Caco-2 (cell line): ENCODE measurements around the gene USP40. TPM values are rescaled to one million over a fixed set of nuclear protein-coding genes. Genes with fewer than 3 reads are reported as not detected.

Experiments
- BruUV-seq: library from RNA; stranded (reverse); fragments of 400-500 nt; replicated peaks from 2 replicates; lab custom pipeline; 2021; lab: Mats Ljungman, UMichigan
- CTCF ChIA-PET: fragments of 300-600 bp; sonication (Branson Sonifier 250); formaldehyde crosslinking; loops from one replicate; lab custom pipeline; 2022; ENCODE audit warnings: antibody characterized with exemption; lab: Charles Lee
- POLR2A ChIA-PET: fragments of 300-600 bp; sonication (Branson Sonifier 250); formaldehyde crosslinking; loops from one replicate; lab custom pipeline; 2022; ENCODE audit warnings: antibody characterized with exemption; lab: Charles Lee
- DNase-seq, 2 experiments: peaks; one replicate each; pipeline versions ENCODE4 v3.0.0 to v3.0.0-alpha.2; 2020 to 2022
- H3K27me3 ChIP-seq: replicated peaks from 2 replicates; pipeline ENCODE4 v1.6.0; 2011; ENCODE audit warnings: low read length; ENCODE audit not compliant: control insufficient read depth, insufficient read depth
- H3K36me3 ChIP-seq: 2 replicates; pipeline ENCODE4 v1.5.1; 2011; ENCODE audit warnings: low read length; ENCODE audit not compliant: control insufficient read depth, insufficient read depth
- H3K4me1 ChIP-seq: fragments of 250-450 bp; sonication (Bioruptor Pico); 2 replicates; pipeline ENCODE4 v1.5.1; 2020; ENCODE audit warnings: mild to moderate bottlenecking
- H3K4me3 ChIP-seq: 2 replicates; pipeline ENCODE4 v1.5.1; 2011; ENCODE audit warnings: low read depth, mild to moderate bottlenecking, control low read depth, low read length
- H3K9me3 ChIP-seq: fragments of 250-450 bp; sonication (Bioruptor Pico); 2 replicates; pipeline ENCODE4 v1.5.1; 2020; ENCODE audit warnings: mild to moderate bottlenecking, moderate library complexity
- H3K27ac Mint-ChIP-seq: one replicate; pipeline ENCODE4 v1.8.0; 2022; ENCODE audit warnings: mixed read lengths; ENCODE audit not compliant: unreplicated experiment
- H3K27me3 Mint-ChIP-seq: one replicate; pipeline ENCODE4 v1.8.0; 2022; ENCODE audit warnings: mixed read lengths; ENCODE audit not compliant: insufficient read depth, unreplicated experiment
- H3K36me3 Mint-ChIP-seq: one replicate; pipeline ENCODE4 v1.8.0; 2022; ENCODE audit warnings: mild to moderate bottlenecking, mixed read lengths; ENCODE audit not compliant: insufficient read depth, unreplicated experiment
- H3K4me1 Mint-ChIP-seq: one replicate; pipeline ENCODE4 v1.8.0; 2022; ENCODE audit warnings: low read depth, mixed read lengths; ENCODE audit not compliant: unreplicated experiment
- H3K4me3 Mint-ChIP-seq: one replicate; pipeline ENCODE4 v1.8.0; 2022; ENCODE audit warnings: mild to moderate bottlenecking, moderate library complexity, mixed read lengths; ENCODE audit not compliant: unreplicated experiment
- H3K9me3 Mint-ChIP-seq: one replicate; pipeline ENCODE4 v1.8.0; 2022; ENCODE audit warnings: mixed read lengths; ENCODE audit not compliant: unreplicated experiment
- intact Hi-C: fragments of 100-400 bp; cut with micrococcal nuclease; formaldehyde crosslinking; loops from one replicate; pipeline ENCODE4 v1.10.0; 2022; ENCODE audit not compliant: unreplicated experiment
- total RNA-seq: library from RNA; stranded (reverse); gene quantifications from 2 replicates; pipeline ENCODE4 v1.2.3, GENCODE V29; 2022
- TF ChIP-seq, protein P1 (sequence below), 2 experiments: fragments of 200-600 bp in 1 of 2; IDR thresholded peaks; 1 replicate in 1 of 2; 2 replicates in 1 of 2; pipeline versions ENCODE4 v1.5.1 to v1.8.0; 2011 to 2022; ENCODE audit warnings: antibody characterized with exemption in 1 of 2, control low read depth in 1 of 2, inconsistent platforms in 1 of 2, low read depth in 1 of 2, low read length in 1 of 2, mild to moderate bottlenecking in 1 of 2, moderate library complexity in 1 of 2; ENCODE audit not compliant: insufficient read depth in 1 of 2, severe bottlenecking in 1 of 2, unreplicated experiment in 1 of 2

The USP40 gene
- total RNA-seq, 1 experiment from 2014 or later: 27.8 TPM

- POLR2A ChIA-PET: no interaction called here
- CTCF ChIA-PET: no interaction called here
- no peak overlapping the region for H3K4me3 Mint-ChIP-seq
- Histone ChIP-seq H3K4me3 (no peak overlapping the region), H3K9me3 (no peaks in the 10 kb centered on the region), H3K27me3 (no peaks in the 10 kb centered on the region), H3K36me3 (no peaks in the 10 kb centered on the region), H3K4me1 (peaks cover 7% of the 10 kb centered on the region; the same call in 1 of the 2 replicates)
- H3K27ac Mint-ChIP-seq: no peak overlapping the region
- TF ChIP-seq, protein P1, sequence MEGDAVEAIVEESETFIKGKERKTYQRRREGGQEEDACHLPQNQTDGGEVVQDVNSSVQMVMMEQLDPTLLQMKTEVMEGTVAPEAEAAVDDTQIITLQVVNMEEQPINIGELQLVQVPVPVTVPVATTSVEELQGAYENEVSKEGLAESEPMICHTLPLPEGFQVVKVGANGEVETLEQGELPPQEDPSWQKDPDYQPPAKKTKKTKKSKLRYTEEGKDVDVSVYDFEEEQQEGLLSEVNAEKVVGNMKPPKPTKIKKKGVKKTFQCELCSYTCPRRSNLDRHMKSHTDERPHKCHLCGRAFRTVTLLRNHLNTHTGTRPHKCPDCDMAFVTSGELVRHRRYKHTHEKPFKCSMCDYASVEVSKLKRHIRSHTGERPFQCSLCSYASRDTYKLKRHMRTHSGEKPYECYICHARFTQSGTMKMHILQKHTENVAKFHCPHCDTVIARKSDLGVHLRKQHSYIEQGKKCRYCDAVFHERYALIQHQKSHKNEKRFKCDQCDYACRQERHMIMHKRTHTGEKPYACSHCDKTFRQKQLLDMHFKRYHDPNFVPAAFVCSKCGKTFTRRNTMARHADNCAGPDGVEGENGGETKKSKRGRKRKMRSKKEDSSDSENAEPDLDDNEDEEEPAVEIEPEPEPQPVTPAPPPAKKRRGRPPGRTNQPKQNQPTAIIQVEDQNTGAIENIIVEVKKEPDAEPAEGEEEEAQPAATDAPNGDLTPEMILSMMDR (IDR thresholded peaks at IDR 0.05; ENCODE audit: insufficient read depth in 1 of 2, low read depth in 1 of 2, low read length in 1 of 2, severe bottlenecking in 1 of 2, unreplicated experiment in 1 of 2): no peak
- H3K27me3 Mint-ChIP-seq: no peaks in the 10 kb centered on the region
- intact Hi-C loops: no loop called here
- no TSS peak for BruUV-seq
- H3K36me3 Mint-ChIP-seq: peaks cover 9% of the 10 kb centered on the region
- no peaks in the 10 kb centered on the region for H3K9me3 Mint-ChIP-seq
- H3K4me1 Mint-ChIP-seq: no peaks in the 10 kb centered on the region
- DNase-seq: no peak
These were observed 13.2 kb downstream of the USP40 start for GRCh38 chr2:233553366-233553765.

GRCh38 chr2:233551491-233551890 is 15.1 kb downstream of the USP40 start:
- H3K27ac Mint-ChIP-seq: no peak overlapping the region
- DNase-seq: no peak
- H3K9me3 ChIP-seq: no peaks in the 10 kb centered on the region
- no TSS peak for BruUV-seq
- H3K27me3 ChIP-seq: no peaks in the 10 kb centered on the region
- H3K27me3 Mint-ChIP-seq: no peaks in the 10 kb centered on the region
- TF ChIP-seq, protein P1 (IDR thresholded peaks at IDR 0.05; ENCODE audit: insufficient read depth in 1 of 2, low read depth in 1 of 2, low read length in 1 of 2, severe bottlenecking in 1 of 2, unreplicated experiment in 1 of 2): no peak
- intact Hi-C loops: no loop called here
- no peaks in the 10 kb centered on the region for H3K36me3 Mint-ChIP-seq
- H3K4me3 Mint-ChIP-seq: no peak overlapping the region
- POLR2A ChIA-PET: no interaction called here
- no peak overlapping the region for H3K4me3 ChIP-seq
- no peaks in the 10 kb centered on the region for H3K4me1 ChIP-seq
- H3K4me1 Mint-ChIP-seq: no peaks in the 10 kb centered on the region
- CTCF ChIA-PET: no interaction called here
- no peaks in the 10 kb centered on the region for H3K36me3 ChIP-seq
- no peaks in the 10 kb centered on the region for H3K9me3 Mint-ChIP-seq

DNA sequence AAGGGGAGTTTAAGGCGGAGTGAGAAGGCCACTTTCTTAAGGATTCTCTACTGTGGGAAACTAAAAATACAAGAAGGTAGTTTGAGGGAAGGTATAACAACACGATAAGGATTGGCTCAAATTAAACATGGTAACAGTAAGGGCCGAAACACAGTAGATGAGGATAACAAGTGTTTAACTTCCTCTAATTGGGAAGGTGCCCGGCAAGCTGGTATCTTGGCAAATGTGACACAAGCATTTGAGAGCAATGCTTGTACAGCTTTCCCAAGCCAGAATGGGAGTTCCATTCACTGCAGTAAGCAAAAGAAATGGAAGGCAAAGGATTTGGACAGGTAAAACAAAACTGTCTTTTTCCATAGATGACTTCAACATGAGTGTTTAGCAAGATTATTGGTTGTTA is 19.8 kb downstream of the USP40 start:
- ChIA-PET POLR2A (no interaction called here), CTCF (no interaction called here)
- Mint-ChIP-seq H3K9me3 (no peaks in the 10 kb centered on the region), H3K36me3 (no peaks in the 10 kb centered on the region), H3K4me3 (no peak overlapping the region), H3K27me3 (no peaks in the 10 kb centered on the region), H3K27ac (no peak overlapping the region), H3K4me1 (no peaks in the 10 kb centered on the region)
- Histone ChIP-seq H3K4me1 (no peaks in the 10 kb centered on the region), H3K9me3 (no peaks in the 10 kb centered on the region), H3K36me3 (no peaks in the 10 kb centered on the region), H3K27me3 (no peaks in the 10 kb centered on the region), H3K4me3 (no peak overlapping the region)
- DNase-seq: no peak
- TF ChIP-seq, protein P1 (IDR thresholded peaks at IDR 0.05; ENCODE audit: insufficient read depth in 1 of 2, low read depth in 1 of 2, low read length in 1 of 2, severe bottlenecking in 1 of 2, unreplicated experiment in 1 of 2): no peak
- intact Hi-C loops: no loop called here
- no TSS peak for BruUV-seq
